PC-9 (cell line): ENCODE data around the gene TFAP2B.

Experiments used
- CTCF ChIP-seq: fragments of 200-600 bp; sonication (generic); conservative IDR thresholded peaks from 2 replicates; pipeline ENCODE4 v1.6.1; 2017; ENCODE audit warnings: mixed run types, antibody characterized with exemption, mild to moderate bottlenecking, moderate library complexity
- EZH2 ChIP-seq: fragments of 200-600 bp; sonication (generic); IDR thresholded peaks from 2 replicates; pipeline ENCODE4 v1.8.0; 2017; ENCODE audit warnings: antibody characterized with exemption, low read depth

GRCh38 chr6:50846852-50847155 lies 28.1 kb downstream of the TFAP2B start:
- TF ChIP-seq CTCF (no peak), EZH2 (no peak)
